Muscle layer of colon (tissue), 2 donors: Measurements from ENCODE around the gene PLA2G6.

Source experiments
- H3K27ac ChIP-seq: one replicate; pipeline ENCODE4 v1.7.0; 2013; ENCODE audit warnings: low read depth, mild to moderate bottlenecking, low read length, moderate library complexity
- H3K27me3 ChIP-seq, 2 donors: one replicate each; pipeline ENCODE4 v1.7.0; 2013; ENCODE audit warnings: low read length in 2 of 2, mild to moderate bottlenecking in 2 of 2; ENCODE audit not compliant: insufficient read depth in 2 of 2, control insufficient read depth in 1 of 2
- H3K36me3 ChIP-seq: one replicate; pipeline ENCODE4 v1.7.0; 2013; ENCODE audit warnings: mild to moderate bottlenecking, low read length; ENCODE audit not compliant: insufficient read depth
- H3K4me1 ChIP-seq: one replicate; pipeline ENCODE4 v1.7.0; 2013; ENCODE audit warnings: mild to moderate bottlenecking, low read length; ENCODE audit not compliant: insufficient read depth
- H3K4me3 ChIP-seq, 2 donors: one replicate each; pipeline ENCODE4 v1.7.0; 2013; ENCODE audit warnings: low read length in 2 of 2, low read depth in 1 of 2, mild to moderate bottlenecking in 1 of 2, moderate library complexity in 1 of 2
- H3K9ac ChIP-seq: one replicate; pipeline ENCODE4 v1.7.0; 2013; ENCODE audit warnings: low read length
- H3K9me3 ChIP-seq: one replicate; pipeline ENCODE4 v1.7.0; 2013; ENCODE audit warnings: mild to moderate bottlenecking, low read length
- donor health status: abdominal sarcoma.
- donor health status: Adenocarcinoma of cecum.

Gene PLA2G6

DNA sequence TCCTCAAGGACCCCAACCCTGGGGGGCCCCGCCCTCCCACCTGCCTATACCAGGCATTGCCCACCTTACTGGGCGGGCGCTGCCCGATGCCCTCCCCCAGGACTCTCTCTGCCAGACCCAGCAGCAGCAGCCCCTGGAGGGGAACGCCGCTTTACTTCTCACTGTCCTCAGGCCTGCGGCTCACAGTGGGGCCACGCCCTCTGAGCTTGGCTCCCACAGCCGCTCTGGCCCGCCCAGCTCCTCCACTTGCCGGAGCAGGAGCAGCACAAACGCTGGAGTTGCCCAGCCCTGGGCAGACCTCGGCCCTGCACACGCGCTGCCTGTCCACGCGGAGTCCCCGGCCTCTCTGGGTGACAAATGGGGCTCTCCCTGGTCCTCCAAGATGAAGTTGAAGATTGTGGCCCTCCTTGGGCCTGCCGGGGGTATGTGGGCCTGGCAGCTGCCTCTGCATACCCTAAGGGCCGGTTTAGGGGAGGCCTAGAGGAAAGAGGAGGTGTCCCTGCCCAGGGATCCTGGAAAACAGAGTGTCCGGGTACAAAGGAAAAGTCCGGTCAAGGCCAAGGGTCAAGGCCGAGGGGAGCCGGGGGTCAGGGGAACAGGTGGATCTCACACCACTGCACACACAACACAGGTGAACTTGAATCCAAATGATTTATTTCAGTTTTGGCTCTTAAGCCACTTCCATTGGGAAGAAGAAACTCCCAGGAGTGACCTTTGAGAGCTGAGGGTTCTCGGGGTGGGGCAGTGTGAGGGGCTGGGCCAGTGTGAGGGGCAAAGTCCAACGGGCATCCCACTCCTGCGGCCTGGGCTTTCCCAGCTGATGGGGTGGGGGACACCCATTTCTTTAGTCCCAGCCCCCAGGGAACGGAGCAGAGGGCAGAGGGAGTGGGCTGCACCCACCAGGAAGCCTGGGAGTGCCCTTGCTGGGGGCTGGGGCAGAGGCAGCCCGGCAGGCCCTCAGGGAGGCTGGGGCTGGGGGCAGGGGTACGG, 70.5 kb downstream of the PLA2G6 start:
- Histone ChIP-seq H3K9me3 (no peaks in the 10 kb centered on the region), H3K4me1 (peaks cover 6% of the 10 kb centered on the region), H3K4me3 (no peak overlapping the region), H3K9ac (no peak overlapping the region), H3K27me3 (no peaks in the 10 kb centered on the region), H3K36me3 (peaks cover 4% of the 10 kb centered on the region), H3K27ac (no peak overlapping the region)

GRCh38 chr22:38110008-38110862, 71.4 kb downstream of the PLA2G6 start, which contains the start of gene BAIAP2L2:
Gene BAIAP2L2 (minus strand): TSS chr22:38110684. CDS start chr22:38110525, 159 bp downstream.
- peaks cover 3% of the 10 kb centered on the region for H3K36me3 ChIP-seq
- H3K27ac ChIP-seq, result no peak within 1 kb of the TSS
- H3K27me3 ChIP-seq, result no peaks in the 10 kb centered on the region
- H3K4me1 ChIP-seq, result peaks cover 6% of the 10 kb centered on the region
- no peak within 1 kb of the TSS for H3K4me3 ChIP-seq
- no peaks in the 10 kb centered on the region for H3K9me3 ChIP-seq
- H3K9ac ChIP-seq, result no peak within 1 kb of the TSS

- Histone ChIP-seq H3K4me3 (no peak overlapping the region), H3K9ac (no peak overlapping the region), H3K27ac (no peak overlapping the region), H3K9me3 (no peaks in the 10 kb centered on the region), H3K27me3 (no peaks in the 10 kb centered on the region), H3K4me1 (peaks cover 4% of the 10 kb centered on the region), H3K36me3 (no peaks in the 10 kb centered on the region)
Measured at GRCh38 chr22:38109371-38110001, 72.1 kb downstream of the PLA2G6 start.

- H3K4me3 ChIP-seq, result no peak overlapping the region
- H3K27ac ChIP-seq, result no peak overlapping the region
- no peaks in the 10 kb centered on the region for H3K4me1 ChIP-seq
- H3K36me3 ChIP-seq, result no peaks in the 10 kb centered on the region
- H3K9ac ChIP-seq, result no peak overlapping the region
- H3K27me3 ChIP-seq, result no peaks in the 10 kb centered on the region
- H3K9me3 ChIP-seq, result no peaks in the 10 kb centered on the region
Measured at GRCh38 chr22:38108561-38109319, 72.9 kb downstream of the PLA2G6 start.

DNA sequence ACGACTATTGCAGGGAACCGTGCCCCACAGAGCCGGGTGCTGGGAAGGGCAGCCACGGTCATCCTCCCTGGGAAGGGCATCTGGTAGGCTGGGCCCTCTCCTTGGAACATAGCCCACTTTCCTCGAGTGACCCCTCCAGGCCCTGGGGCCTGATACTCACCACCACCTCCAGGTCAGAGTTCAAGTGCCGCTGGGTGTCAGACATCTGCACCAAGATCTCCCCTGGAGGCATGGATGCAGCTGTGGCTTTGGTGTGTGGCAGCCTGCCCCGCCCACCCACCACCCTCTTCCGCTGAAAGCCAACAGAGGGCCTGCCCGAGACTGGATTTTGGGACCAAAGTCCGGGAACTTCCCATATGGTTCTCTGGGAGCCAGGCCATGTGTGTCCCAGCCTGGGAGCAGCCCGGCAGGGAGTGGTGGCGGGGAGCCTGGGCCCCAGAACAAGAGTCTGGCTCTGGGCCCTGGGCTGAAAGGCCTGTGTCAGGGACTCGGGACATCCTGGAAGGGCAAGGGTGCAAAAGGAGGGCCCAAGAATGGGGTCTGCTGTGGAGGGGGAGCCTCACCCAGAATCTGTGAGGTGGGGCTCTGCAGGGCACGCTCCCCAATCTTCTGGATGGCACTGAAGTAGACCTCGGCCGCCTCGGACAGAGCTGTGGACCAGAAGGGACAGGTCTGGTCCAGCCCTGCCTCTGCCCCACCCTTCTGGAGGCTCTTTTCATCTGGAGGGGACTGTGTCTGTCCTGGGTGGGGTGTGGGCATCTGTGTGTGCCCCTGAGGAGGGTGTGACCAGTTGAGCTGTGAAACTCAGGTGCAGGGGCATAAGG, 73.7 kb downstream of the PLA2G6 start:
- Histone ChIP-seq H3K4me1 (no peaks in the 10 kb centered on the region), H3K4me3 (no peak overlapping the region), H3K9ac (no peak overlapping the region), H3K9me3 (no peaks in the 10 kb centered on the region), H3K27me3 (no peaks in the 10 kb centered on the region), H3K36me3 (no peaks in the 10 kb centered on the region), H3K27ac (no peak overlapping the region)

- Histone ChIP-seq H3K9ac (no peak overlapping the region), H3K27me3 (no peaks in the 10 kb centered on the region), H3K36me3 (no peaks in the 10 kb centered on the region), H3K4me3 (no peak overlapping the region), H3K27ac (no peak overlapping the region), H3K9me3 (no peaks in the 10 kb centered on the region), H3K4me1 (no peaks in the 10 kb centered on the region)
Measured at GRCh38 chr22:38106814-38107578, 74.6 kb downstream of the PLA2G6 start.

GRCh38 chr22:38104084-38104483, 77.5 kb downstream of the PLA2G6 start:
- H3K4me1 ChIP-seq, result no peaks in the 10 kb centered on the region
- H3K9me3 ChIP-seq, result no peaks in the 10 kb centered on the region
- H3K9ac ChIP-seq, result no peak overlapping the region
- no peaks in the 10 kb centered on the region for H3K27me3 ChIP-seq
- H3K36me3 ChIP-seq, result no peaks in the 10 kb centered on the region
- H3K4me3 ChIP-seq, result no peak overlapping the region
- H3K27ac ChIP-seq, result no peak overlapping the region

DNA sequence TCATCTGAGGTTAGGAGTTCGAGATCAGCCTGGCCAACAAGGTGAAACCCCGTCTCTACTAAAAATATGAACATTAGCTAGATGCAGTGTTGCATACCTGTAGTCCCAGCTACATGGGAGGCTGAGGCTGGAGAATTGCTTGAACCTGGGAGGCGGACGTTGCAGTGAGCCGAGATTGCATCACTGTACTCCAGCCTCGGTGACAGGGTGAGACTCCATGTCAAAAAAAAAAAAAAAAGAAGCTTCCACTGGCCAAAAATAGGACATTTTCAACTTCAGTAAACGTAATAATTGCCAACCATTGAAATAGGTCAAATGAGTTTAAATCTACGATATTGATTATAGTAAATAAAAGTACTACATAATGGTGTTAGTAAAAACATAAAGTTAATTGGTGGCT, 78.0 kb downstream of the PLA2G6 start:
- Histone ChIP-seq H3K4me1 (no peaks in the 10 kb centered on the region), H3K27ac (no peak overlapping the region), H3K27me3 (no peaks in the 10 kb centered on the region)

GRCh38 chr22:38098410-38099249, 83.0 kb downstream of the PLA2G6 start:
- Histone ChIP-seq H3K4me1 (no peaks in the 10 kb centered on the region), H3K27ac (no peak overlapping the region), H3K36me3 (no peaks in the 10 kb centered on the region), H3K9me3 (no peaks in the 10 kb centered on the region), H3K9ac (no peak overlapping the region), H3K4me3 (no peak overlapping the region), H3K27me3 (no peaks in the 10 kb centered on the region)

More for the DNA sequence above, 78.0 kb downstream of the PLA2G6 start:
- H3K9ac ChIP-seq, result no peak overlapping the region
- no peaks in the 10 kb centered on the region for H3K36me3 ChIP-seq
- H3K4me3 ChIP-seq, result no peak overlapping the region
- no peaks in the 10 kb centered on the region for H3K9me3 ChIP-seq
